Stimulated activated CD4-positive, alpha-beta T cell treated with anti-CD3 and anti-CD28 coated beads, Interleukin-4, amount 100 ng/mL, for 1 hour (primary cell): ENCODE measurements around the gene AGAP3.

Experiments used
- DNase-seq: peaks from one replicate; pipeline ENCODE4 v3.0.0-alpha.2; 2020

AGAP3 gene

GRCh38 chr7:151192002-151192539 lies 105.8 kb downstream of the AGAP3 start:
- DNase-seq, result no peak

DNA sequence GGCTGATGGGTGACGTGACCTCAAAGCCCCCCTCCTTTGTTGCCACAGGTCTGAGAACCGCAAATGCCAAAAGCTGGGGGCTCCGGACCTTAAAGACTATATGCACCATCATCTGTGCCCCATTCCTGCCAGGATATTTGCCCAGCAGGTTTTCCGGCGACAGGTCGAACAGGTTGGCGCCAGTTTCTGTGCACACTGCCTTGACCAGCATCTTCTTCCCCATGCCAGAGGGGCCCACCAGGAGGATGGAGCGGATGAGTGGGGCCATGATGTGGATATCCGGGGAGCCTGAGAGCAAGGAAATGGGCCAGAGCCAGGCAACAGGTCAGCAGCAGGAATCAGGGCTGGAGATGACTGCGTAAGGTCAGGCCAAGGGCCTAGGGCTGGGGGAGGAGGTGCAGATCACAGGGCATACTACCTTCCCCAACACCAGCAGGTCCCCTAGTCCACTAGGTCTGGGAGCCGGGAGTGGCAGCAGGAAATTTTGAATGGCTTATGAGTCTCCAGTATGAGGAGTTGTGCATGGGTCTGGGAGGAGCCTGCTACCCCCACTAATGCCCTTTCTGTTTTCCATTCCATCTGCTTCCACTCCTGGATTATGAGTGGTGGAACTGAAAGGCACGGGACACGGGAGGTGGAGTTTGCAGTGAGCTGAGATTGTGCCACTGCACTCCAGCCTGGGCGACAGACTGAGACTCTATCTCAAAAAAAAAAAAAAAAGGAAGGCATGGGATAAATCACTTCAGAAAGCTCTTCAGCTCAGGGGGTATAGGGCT lies 107.1 kb downstream of the AGAP3 start:
- no peak for DNase-seq
